Panc1 (cell line): ENCODE results near the gene TRMT44. TPM values are rescaled to one million over a fixed set of nuclear protein-coding genes. Genes with fewer than 3 reads are reported as not detected.

Experiments used
- ATAC-seq: fragments of 200-7000 bp; cut with Tn5 transposase; 2 replicates; pipeline ENCODE4 v1.9.1; 2020; ENCODE audit warnings: mild to moderate bottlenecking, moderate library complexity
- BruUV-seq: library from RNA; stranded (reverse); fragments of 400-500 nt; replicated peaks from 2 replicates; lab custom pipeline; 2021; lab: Mats Ljungman, UMichigan
- CTCF ChIA-PET: fragments of 300-600 bp; sonication (Branson Sonifier 250); formaldehyde crosslinking; loops from one replicate; lab custom pipeline; 2022; ENCODE audit warnings: antibody characterized with exemption; lab: Charles Lee
- POLR2A ChIA-PET: fragments of 300-600 bp; sonication (Branson Sonifier 250); formaldehyde crosslinking; loops from one replicate; lab custom pipeline; 2022; ENCODE audit warnings: antibody characterized with exemption; lab: Charles Lee
- DNase-seq: peaks from one replicate; pipeline ENCODE4 v3.0.0-alpha.2; 2010; ENCODE audit warnings: low read depth, low spot score
- H3K27ac ChIP-seq: 2 replicates; pipeline ENCODE4 v1.5.1; 2011; ENCODE audit warnings: mild to moderate bottlenecking, low read length, inconsistent platforms
- H3K27me3 ChIP-seq: fragments of 200-500 bp; sonication (Bioruptor generic); 2 replicates; pipeline ENCODE4 v1.6.0; 2014; ENCODE audit warnings: low read length, inconsistent platforms; ENCODE audit not compliant: control insufficient read depth, insufficient read depth
- H3K36me3 ChIP-seq: fragments of 200-500 bp; sonication (Bioruptor generic); 2 replicates; pipeline ENCODE4 v1.5.1; 2014; ENCODE audit warnings: inconsistent platforms, mild to moderate bottlenecking, low read length, moderate library complexity; ENCODE audit not compliant: control insufficient read depth, insufficient read depth
- H3K4me1 ChIP-seq: 2 replicates; pipeline ENCODE4 v1.5.1; 2011; ENCODE audit warnings: inconsistent platforms, mild to moderate bottlenecking, low read length, moderate library complexity; ENCODE audit not compliant: control insufficient read depth, insufficient read depth
- H3K4me3 ChIP-seq, 2 experiments: 2 replicates each; pipeline ENCODE4 v1.5.1; 2011 to 2012; ENCODE audit warnings: low read depth in 2 of 2, low read length in 2 of 2, mild to moderate bottlenecking in 2 of 2, inconsistent platforms in 1 of 2, moderate library complexity in 1 of 2
- H3K9me3 ChIP-seq: fragments of 200-500 bp; sonication (Bioruptor generic); 2 replicates; pipeline ENCODE4 v1.5.1; 2014; ENCODE audit warnings: low read depth, mild to moderate bottlenecking, inconsistent platforms, low read length, moderate library complexity; ENCODE audit not compliant: control insufficient read depth, insufficient read depth
- CTCF ChIP-seq: fragments of 450-650 bp; IDR thresholded peaks from 2 replicates; pipeline ENCODE4 v1.5.1; 2017; ENCODE audit warnings: mild to moderate bottlenecking
- POLR2AphosphoS5 ChIP-seq: IDR thresholded peaks from 2 replicates; pipeline ENCODE4 v1.6.1; 2012; ENCODE audit warnings: mild to moderate bottlenecking, low read depth, low read length, moderate library complexity
- REST ChIP-seq, 2 experiments: IDR thresholded peaks; 2 replicates each; pipeline ENCODE4 v1.6.1; 2011 to 2012; ENCODE audit warnings: low read depth in 2 of 2, control low read depth in 1 of 2, low read length in 1 of 2, mild to moderate bottlenecking in 1 of 2, moderate library complexity in 1 of 2; ENCODE audit not compliant: insufficient read depth in 1 of 2
- SIN3A ChIP-seq: IDR thresholded peaks from 2 replicates; pipeline ENCODE4 v1.6.1; 2012; ENCODE audit warnings: low read depth, mild to moderate bottlenecking, low read length, moderate library complexity, borderline replicate concordance; ENCODE audit not compliant: insufficient read depth
- TCF7L2 ChIP-seq: IDR thresholded peaks from 2 replicates; pipeline ENCODE4 v1.6.1; 2011; ENCODE audit warnings: mild to moderate bottlenecking, low read depth, low read length, inconsistent platforms
- in situ Hi-C: cut with HindIII; loops from 2 replicates; pipeline ENCODE4 v1.10.0; 2016; ENCODE audit warnings: low sequenced_read_pairs, low pct_unique_long_range_greater_than_20kb
- intact Hi-C: fragments of 100-400 bp; cut with micrococcal nuclease; formaldehyde crosslinking; loops from one replicate; pipeline ENCODE4 v1.10.0; 2022; ENCODE audit not compliant: unreplicated experiment
- total RNA-seq: library from RNA; stranded (reverse); gene quantifications from one replicate; pipeline ENCODE4 v1.2.1, GENCODE V29; 2021; ENCODE audit not compliant: unreplicated experiment

The TRMT44 gene
- total RNA-seq, 1 experiment from 2014 or later = 10.8 TPM

- H3K27me3 ChIP-seq = no peaks in the 10 kb centered on the region
- no peaks in the 10 kb centered on the region for H3K4me1 ChIP-seq
- in situ Hi-C loops (no loop called here), intact Hi-C loops (no loop called here)
- DNase-seq (no peak), ATAC-seq (no peak)
- BruUV-seq = no TSS peak
- no peak overlapping the region for H3K4me3 ChIP-seq
- H3K27ac ChIP-seq = no peak overlapping the region
- no peaks in the 10 kb centered on the region for H3K36me3 ChIP-seq
- TF ChIP-seq TCF7L2 = no peak
- TF ChIP-seq SIN3A = no peak
- TF ChIP-seq REST (IDR thresholded peaks at IDR 0.05; ENCODE audit: insufficient read depth in 1 of 2, low read depth in 2 of 2, low read length in 1 of 2) = no peak
- TF ChIP-seq POLR2AphosphoS5 = no peak
- TF ChIP-seq CTCF = no peak
- H3K9me3 ChIP-seq = no peaks in the 10 kb centered on the region
- ChIA-PET CTCF (no interaction called here), POLR2A (no interaction called here)
These were observed 83.2 kb downstream of the TRMT44 start for GRCh38 chr4:8523766-8524165.

GRCh38 chr4:8524595-8525382 lies 84.2 kb downstream of the TRMT44 start:
- CTCF ChIA-PET = no interaction called here

More at GRCh38 chr4:8524595-8525382, 84.2 kb downstream of the TRMT44 start:
- intact Hi-C loops = no loop called here
- Histone ChIP-seq H3K27ac (no peak overlapping the region), H3K36me3 (no peaks in the 10 kb centered on the region), H3K9me3 (no peaks in the 10 kb centered on the region), H3K27me3 (no peaks in the 10 kb centered on the region), H3K4me1 (no peaks in the 10 kb centered on the region), H3K4me3 (no peak overlapping the region)
- DNase-seq (no peak), ATAC-seq (no peak)
- POLR2A ChIA-PET = no interaction called here
- BruUV-seq = no TSS peak
- no peak for TF ChIP-seq REST (IDR thresholded peaks at IDR 0.05; ENCODE audit: insufficient read depth in 1 of 2, low read depth in 2 of 2, low read length in 1 of 2)
- no peak for TF ChIP-seq POLR2AphosphoS5
- TF ChIP-seq CTCF = no peak
- in situ Hi-C loops = no loop called here
